Colon (tissue), 2 donors: ENCODE results near the gene AFDN.

ENCODE experiments used
- FAIRE-seq: peaks from 2 replicates; lab custom pipeline; 2012; peaks lifted over from hg19 to GRCh38; lab: Jason Lieb, UNC
- donor health status: control.
- donor health status: control.

The AFDN gene

DNA sequence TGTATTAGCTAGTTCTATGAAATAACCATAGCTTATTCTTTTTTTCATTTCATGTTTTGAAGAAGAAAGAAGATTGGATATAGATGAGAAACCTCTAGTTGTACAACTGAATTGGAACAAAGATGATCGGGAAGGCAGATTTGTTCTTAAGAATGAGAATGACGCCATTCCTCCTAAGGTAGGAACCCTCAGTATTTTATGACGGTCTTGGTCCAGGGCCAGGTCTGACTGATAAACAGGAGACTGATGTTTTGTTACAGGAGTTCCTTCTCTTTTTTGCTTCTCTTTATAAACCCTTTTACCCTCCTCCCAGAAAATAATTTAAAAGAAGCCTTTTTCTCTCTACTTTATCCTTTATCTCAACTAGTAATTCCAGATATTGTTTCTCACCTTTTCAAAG is 43.6 kb downstream of the AFDN start:
- no peak for FAIRE-seq

DNA sequence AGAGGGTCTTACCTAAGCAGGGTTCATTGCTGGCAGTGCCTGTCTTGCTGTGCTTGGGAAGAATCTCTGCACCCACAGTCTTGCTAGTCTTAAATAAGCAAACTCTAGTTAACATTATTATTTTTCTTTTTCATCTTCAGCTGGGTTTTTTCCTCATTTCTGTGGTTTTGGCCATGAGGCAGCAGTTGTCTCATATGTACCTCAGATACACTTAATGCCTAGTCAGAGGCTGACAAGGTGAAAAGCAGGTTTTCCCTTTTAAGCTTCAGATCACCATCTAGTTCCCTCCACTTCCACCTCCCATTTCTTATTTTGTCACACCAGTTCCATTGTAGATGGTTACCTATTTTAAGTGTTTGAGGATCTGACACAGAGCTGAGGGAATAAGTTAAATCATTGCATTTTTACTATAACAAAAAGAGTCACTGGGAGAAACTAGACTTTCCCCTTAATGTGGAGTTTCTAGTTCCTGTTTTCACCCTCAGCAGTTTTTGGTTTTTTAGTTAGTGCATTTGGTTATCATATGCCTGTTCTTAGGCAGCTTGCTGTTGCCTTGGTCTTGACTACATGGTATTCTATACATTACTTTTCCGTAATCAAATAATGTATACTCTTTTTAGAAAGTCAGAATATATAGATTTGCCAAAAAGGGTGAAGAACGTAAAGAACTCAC is 46.0 kb downstream of the AFDN start:
- FAIRE-seq, result no peak

DNA sequence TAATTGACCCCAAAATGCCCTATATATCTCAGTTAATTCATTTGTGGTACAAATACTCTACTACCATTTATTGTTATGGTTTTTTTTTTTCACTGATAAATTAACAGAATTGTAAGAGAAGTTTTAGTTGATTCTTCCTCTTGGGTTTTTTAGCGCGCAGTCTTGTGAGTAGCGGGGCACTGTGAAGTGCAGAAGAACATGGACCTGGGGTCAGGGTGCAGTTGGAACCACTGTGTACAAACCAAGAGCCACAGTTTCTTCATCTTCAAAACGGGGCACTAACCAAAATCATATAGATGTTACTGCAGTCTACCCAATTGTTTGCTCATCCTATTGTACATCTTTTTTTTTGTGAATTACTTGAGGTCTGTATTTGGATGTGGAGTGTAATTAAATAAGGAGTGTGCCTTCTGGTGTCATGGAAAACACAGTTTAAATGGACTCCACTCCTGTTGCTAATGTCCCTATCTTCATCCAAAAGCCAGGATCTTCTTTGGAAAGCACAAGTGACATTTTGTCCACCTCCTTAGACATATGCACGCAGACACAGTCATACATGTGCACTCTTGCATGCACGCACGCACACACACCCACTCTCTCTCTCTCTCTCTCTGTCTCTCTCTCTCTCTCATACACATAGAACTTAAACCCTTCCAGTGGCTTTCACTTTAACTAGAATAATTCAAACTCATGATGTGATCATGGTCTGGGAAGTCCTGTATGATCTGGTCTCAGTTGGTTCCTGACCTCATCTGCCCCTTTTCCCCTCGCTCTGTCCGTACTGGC is 51.5 kb downstream of the AFDN start:
- no peak for FAIRE-seq

DNA sequence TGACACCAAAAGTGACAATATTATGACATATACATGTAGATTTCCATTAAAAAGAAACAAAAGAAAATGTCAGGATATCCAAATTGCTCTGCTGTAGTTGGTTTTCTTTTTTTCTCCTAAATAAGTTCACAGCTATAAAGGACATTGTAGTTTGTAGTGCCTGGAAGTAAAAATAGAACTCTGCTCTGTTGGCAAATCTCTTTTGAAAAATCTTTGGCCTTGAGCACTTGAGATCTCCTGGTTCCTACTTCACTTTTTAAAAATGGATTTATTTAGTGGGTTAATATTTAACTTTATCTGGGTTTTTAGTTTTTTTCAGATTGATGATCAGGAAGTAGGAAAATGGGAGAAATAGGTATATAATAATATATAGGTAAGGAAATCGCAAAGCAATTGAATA is 52.9 kb downstream of the AFDN start:
- no peak for FAIRE-seq

DNA sequence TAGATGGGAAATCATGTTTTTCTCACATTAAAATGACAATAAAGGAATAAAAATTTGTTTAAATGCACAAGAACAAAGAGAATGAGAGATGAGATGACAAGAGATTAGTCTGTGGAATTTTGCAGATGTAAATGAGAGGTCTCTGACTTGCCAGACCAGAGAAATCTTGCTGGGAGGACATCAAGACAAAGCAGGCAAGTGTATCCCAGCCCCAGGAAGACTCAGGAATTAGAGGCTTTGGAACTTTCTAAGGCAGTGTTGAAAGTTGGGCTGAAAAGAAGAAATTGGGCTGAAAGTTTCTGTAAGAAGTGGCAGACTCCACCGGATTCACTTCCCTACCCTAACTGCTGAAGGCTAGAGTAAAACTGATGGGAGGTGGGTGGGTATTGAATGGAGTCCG is 54.6 kb downstream of the AFDN start:
- FAIRE-seq, result no peak

DNA sequence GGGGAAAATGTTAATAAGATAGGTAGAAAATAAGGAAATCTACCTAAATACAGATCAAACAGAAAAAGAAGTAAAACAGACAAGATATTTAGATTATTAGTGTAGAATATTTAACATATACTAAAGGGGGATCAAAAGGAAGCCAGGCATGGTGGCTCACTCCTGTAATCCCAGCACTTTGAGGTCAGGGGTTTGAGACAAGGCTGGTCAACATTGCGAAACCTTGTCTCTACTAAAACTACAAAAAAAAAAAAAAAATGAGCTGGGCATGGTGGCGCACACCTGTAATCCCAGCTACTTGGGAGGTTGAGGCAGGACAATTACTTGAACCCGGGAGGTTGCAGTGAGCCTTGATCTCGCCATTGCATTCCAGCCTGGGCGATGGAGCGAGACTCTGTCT is 55.5 kb downstream of the AFDN start:
- no peak for FAIRE-seq

DNA sequence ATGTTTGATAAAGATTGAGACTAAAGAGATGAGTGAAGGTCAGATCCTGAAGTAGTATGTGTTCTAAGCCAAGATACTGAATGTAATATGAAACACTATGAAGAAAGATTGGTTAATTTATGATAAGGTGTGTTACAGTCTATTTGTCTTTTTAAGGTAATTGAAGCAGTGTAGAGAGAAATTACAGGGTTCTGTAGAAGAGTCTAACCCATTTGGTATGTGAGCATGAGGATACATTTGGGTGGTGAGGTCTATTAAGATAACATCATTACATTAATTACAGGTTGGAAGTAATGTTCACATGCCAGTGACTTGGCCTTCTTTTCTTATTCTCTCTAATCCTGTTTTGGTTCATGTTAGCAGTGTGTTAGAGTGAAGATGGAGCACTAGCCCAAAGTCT is 61.4 kb downstream of the AFDN start:
- FAIRE-seq, result no peak

DNA sequence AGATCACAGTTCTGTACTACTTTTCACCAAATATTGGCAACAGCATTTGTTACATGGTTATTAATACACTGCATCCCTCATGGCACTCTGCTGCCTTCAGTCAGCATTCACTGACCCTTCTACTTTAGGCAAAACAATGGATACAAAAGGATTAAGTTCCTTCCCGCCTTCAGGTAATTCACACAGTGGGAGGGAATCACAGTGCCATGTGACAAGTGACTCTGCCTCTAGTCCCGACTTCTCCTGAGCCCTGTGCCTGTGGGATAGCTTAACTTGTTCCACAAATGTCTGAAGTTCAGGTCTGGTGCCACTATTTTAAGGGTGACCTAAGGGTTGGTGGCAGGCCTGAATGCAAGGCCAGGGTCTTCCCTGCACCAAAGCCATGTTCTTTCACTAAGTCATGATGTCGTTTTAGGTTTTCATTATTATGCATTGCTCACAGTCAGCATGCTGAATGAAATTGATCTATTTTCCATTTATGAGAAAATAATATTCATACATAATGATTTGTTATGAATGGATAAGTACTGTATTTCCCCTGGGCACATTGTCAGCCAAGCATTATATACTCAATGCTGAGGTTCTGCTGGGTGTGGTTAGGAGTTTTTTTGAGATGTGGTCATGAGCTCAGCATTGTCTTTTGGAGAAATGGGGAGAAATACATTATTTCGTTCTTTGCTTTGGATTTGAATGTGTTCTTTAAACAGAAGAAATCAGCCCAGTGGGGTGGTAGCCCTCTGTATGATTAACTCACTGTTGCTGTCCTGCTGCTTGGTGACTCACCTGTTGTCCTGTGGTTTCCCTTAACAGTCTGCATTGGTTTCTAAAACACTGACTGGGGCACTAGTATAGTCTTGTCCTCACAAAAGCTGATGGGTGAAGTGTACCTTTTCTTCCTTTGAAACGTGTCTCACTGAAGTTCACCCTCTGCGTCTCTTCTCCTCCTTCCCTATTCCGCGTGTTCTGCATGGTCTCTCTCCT is 66.4 kb downstream of the AFDN start:
- FAIRE-seq, result no peak

DNA sequence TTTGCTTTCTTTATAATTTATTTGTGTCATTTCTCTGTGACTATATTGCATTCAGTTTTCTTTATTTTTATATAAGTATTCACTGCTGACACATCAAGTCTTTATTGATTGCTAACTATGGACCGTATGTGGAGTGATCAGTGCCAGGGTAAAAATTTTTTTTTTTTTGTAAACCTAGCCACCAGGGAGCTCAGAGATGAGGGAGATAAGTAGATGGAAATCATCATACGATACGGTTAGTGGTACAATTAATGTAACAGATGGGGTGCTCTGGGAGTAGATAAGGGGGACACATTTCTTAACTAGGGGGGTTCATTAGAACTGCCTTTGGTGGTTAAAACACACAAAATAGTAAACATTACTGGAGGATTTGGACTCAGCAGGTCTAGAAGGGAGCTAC is 68.3 kb downstream of the AFDN start:
- no peak for FAIRE-seq

DNA sequence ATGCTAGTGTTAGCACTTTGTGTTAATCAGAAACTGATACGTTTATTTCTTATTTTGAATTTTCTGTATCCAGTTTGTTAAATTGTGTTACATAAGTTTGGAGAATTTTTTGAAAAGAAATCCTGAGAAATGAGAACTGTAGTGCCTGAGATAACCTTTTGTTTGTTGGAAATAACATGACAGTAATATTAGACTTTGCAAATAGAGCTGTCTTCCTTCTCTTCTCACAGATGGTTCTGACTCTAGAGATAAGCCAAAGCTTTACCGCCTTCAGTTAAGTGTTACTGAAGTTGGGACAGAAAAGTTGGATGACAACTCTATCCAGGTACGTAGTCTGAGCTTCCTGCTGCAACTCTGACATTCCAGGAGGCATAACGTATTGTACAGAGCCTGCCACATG is 69.9 kb downstream of the AFDN start:
- FAIRE-seq, result no peak

DNA sequence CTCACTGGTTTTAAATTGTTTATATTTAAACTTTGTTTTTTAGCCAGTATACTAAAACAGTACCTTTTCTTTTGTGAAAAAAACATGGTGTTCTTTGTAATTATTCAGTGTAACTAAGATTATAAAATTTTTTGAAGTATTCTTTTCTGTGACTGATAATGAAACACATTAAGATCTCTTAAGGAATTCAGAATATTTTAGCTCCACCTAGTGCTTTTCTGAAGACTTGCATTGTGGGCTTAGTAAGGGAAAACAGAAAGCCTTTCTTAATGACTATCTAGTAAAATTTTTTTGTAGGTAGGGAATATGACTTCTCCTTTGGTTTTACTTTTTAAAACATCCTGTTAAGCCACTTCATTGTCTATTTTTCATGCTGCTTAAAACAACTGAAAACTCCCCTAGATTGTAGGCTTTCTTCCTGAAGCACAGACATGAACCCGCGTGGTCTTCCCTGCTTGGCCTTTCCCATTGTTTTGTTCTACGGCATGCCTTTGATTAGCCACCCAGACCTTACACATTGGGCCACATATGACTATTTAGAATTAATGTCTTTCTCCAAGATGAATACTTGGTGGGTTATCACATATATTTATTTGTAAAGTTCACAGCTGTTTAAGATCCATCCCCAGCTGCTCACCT is 72.1 kb downstream of the AFDN start:
- no peak for FAIRE-seq

DNA sequence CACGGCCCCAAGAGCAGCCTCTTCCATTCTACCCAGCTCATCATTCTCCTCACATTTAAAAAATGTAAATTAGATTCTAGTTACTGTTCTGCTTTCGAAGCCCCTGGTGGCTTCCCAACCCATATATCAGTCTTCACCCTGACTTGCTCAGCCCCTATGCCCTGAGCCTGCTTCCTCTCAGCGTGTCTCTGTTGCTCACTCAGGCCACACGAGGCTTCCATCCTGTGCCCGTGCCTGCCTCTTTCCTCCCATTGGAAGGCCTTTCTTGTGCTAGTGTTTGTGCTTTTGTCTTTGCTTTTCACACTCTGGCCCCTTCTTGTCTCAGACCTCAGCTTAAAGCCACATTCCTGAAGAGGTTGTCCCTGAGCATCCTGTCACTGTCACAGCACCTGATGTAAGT is 78.1 kb downstream of the AFDN start:
- no peak for FAIRE-seq

DNA sequence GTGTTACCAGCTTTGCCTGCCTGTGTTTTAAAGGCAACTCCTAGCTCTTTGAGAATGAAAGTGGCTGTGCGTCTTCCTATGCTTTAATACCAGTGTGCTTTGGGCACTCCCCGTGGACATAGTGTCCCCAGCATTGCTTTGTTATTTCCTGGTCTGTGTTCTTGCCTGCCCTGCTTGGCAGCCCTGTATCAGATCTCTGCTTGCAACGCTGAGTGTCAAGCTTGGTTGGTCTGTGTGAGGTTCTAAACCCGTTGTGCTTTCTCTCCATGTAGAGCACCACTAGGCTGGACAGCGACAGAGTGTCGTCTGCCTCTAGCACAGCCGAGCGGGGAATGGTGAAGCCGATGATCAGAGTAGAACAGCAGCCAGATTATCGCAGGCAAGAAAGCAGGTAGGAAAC is 80.2 kb downstream of the AFDN start:
- FAIRE-seq, result no peak

DNA sequence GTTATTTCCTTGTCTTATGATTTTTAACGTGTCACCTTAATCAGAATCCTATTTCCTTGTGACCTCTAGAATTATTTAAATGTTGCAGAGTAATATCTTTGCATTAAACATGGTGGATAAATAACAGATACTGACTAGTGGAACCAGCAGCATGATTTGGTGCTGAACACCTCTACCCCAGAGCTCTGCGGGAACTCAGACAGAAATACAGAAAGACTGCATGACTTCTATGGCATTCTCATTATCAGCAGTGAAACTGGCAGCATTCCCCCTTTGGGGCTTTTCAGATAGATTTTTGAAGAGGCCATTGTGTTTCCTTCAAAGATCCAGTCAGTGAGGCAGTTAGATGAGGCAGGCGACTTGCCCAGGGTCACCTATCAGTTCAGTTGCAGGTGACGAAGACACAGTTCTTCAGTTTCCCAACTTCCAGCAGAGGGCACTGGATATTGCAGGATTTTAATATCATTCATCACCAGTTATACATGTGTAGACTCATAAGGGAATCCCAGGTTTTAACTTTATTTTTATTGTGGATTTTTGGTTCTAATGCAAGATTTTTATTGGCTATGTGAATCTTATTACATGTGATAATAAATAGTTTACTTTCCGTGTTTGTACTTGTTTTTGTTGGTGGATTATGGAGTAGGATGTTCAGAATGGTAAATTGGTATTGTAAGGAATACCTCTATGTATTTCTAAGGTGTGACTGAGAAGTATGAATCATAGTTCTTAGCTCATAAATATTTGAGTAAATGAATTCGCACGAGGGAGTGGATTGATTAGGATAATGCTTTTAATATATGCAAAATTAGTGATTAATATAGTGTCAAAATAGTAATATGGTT is 81.3 kb downstream of the AFDN start:
- peak; percentile 55 for FAIRE-seq

DNA sequence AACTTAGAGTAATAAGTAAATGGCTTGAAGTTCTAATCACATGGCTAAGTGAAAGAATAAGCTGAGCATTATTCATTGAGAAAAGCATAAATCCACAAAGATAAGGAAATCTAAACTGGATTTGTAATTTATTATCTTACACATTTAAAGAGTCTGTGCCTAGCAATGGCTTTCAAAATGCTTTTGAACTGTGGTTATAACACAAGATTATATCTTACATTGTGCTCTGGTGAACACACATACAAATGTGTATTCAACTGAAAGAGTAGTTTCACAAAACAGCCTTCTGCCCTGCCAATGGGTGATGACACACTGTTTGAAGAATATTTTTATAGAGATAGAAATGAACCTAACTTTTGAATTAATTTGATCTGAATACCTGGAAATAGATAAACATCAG is 83.3 kb downstream of the AFDN start:
- no peak for FAIRE-seq

DNA sequence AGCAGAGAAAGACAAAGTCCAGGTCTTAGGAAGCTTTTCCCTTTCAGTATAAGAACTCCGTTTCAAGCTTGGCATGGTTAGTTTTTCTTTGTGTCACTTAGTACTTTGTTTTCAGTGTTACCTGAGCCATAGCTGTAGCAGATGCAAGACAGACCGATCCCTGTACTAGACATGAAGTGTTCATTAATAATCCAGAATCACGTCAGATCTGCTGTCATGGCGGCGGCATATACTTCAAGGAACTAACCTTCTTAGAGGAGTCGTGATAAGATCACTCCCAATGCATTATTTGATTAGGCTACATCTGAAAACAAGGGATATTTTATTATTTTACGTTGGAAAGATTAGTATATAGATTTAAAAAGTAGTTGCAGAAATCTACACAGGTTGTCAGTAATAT is 83.9 kb downstream of the AFDN start:
- no peak for FAIRE-seq

DNA sequence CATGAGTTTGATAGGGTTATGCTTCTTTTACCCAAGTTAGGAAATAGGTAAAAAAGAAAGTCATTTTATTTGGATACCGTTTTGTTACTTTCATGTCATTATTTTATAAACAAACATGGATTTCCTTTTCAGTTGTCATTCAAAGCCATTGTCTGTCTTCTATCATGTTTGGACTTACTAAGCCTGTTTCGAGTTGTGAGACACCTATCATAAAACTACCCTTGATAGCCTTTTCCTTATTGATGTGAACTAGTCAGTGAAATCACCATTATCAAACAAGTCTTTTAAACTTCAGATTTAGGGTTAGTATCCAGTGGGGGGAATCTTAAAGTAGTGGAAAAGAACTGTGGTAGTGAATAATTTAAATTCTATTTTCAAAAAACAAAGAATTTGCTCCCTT is 85.8 kb downstream of the AFDN start:
- peak; percentile 10 for FAIRE-seq

DNA sequence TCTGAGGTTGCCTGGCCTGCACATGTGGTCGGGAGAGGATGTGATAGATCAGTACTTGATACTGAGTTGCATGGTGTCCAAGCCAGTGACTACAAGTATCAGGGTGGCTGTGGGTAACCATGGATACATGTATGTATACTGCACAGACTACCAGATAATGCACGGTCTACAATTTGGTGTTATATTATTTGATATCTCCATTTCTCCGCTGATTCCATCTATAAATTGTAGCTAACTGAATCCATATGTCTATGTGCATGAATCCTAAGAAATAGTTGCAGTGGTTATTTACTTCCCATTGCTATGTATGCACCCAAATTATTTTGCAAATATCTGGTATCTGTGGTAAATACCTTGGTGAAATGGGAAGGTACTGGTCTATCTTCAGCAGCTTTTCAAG is 87.0 kb downstream of the AFDN start:
- FAIRE-seq, result no peak

DNA sequence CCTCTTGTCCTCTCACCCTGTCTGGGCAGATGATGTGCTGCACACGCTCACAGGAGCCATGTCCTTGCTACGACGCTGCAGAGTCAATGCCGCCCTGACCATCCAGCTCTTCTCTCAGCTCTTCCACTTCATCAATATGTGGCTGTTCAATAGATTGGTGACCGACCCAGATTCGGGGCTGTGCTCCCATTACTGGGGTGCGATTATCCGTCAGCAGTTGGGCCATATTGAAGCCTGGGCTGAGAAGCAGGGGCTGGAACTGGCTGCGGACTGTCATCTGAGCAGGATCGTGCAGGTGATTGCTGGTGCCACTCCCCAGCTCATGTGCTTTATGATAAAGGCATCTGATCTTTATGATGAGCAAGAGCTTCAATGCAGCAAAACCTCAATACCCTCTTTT is 88.4 kb downstream of the AFDN start:
- FAIRE-seq, result no peak

DNA sequence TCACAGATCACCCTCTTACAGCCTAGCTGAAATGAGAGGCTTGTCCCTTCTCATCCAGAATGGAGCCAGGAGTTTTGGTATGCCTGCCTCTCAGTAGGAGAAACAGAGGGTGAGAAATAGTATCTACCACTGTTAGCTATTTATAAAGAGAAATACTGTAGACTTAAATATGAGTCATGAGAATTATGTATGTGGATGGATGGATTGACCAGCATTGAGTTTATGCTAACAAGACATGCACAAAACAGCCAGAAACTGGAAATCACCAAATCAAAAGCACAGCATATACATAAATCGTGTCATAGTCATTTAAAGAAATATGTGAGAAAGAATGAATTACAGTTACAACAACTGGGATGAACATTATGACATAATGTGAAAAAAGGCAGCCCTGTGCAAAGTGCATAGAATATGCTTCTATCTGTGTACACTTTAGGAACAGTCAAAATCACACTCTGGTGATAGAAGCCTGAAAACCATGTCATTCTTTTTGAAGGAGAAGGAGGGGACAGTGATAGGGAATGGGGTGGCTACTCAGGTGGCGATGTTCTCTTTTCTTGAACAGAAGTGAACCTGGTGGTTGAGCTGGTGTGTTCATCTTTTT is 90.9 kb downstream of the AFDN start:
- FAIRE-seq, result no peak
